ENCODE results near the gene SLITRK1. TPM values are rescaled to one million over a fixed set of nuclear protein-coding genes. Genes with fewer than 3 reads are reported as not detected.

SLITRK1 gene
- total and polyA plus RNA-seq, 10 donors, result 0.02 TPM; not detected in 9

DNA sequence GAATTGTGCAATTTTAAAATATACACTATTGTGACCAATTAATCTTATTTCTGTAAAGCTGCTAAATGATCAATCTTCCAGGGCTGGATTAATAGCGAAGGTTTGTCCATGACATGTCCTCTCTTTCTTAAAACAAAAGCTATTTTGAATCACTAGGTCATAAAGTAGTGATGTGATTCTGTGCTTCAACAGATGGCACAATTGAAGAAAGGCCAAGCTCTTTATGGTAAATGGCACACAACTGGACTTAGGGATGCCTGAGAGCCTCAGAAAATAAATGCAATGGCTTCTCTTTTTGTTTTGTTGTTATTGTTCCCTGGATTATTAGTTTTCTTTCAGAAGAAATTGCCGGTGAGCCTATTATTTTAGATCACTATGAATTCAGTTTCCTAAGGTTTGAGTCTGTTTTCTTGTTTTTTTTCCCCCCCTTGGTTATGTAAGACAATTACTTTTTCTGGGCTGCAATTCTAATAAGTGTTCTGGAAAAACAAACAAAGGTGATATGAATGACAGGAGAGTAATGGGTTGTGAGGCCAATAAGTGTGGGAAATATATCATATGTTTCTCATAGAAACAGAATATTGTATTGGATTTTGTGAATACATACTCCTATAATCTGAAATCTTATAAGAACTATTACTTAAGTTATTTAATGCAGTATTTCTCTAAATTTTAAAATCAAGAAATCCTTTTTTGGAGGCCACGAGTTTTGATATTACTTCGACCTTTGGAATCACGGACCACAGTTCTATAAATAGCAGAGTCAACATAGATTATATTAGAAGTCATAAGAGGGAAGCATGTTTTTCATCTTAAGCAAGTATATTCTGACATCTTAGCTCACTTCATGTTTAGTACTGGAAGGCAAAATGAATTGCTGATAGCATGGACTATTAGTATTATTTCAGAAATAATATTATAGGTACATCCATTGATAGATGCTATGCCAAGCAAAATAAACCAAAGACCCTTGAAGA, 16.8 kb downstream of the SLITRK1 start:
- 76 to 89% (median 81%) methylated on average over 5 of the region's 5 CpGs for WGBS, 5 donors

DNA sequence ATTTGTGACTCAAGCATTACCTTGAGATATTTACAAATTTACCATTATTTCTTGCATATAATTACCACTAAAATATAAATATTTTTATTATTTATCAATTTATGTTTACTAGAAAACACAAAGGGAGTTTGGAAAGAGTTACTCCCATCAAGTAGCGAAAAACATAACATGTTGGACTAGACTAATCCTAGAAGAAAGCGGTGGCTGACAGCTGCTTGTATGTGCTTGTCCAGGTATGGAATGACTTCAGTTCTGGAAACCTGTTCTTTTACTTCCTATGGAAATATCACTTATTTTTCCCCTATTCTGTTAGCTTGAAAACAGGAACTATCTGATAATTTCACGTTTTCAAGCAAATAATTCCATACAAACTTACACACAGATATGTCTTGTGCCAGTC, 28.5 kb downstream of the SLITRK1 start:
- Histone ChIP-seq H3K4me1 (no peaks in the 10 kb centered on the region), H3K4me3 (no peak overlapping the region)
- 68 to 83% (median 70%) methylated on average over 3 of the region's 3 CpGs for WGBS, 5 donors

More for the DNA sequence above, 16.8 kb downstream of the SLITRK1 start:
- Histone ChIP-seq H3K4me1 (no peaks in the 10 kb centered on the region), H3K9me3 (no peaks in the 10 kb centered on the region), H3K4me3 (no peak overlapping the region), H3K27me3 (replicated peaks in 1 of 7) (no peaks in the 10 kb centered on the region), H3K27ac (no peak overlapping the region), H3K36me3 (no peaks in the 10 kb centered on the region)
- DNase-seq, result no peak
- intact Hi-C loops (cut with DNase I; ENCODE audit: low total_unique reads), result no loop called here
- TF ChIP-seq POLR2AphosphoS5 (IDR thresholded peaks at IDR 0.05) (no peak), POLR2A (IDR thresholded peaks at IDR 0.05) (no peak)
- TF ChIP-seq, protein P1, sequence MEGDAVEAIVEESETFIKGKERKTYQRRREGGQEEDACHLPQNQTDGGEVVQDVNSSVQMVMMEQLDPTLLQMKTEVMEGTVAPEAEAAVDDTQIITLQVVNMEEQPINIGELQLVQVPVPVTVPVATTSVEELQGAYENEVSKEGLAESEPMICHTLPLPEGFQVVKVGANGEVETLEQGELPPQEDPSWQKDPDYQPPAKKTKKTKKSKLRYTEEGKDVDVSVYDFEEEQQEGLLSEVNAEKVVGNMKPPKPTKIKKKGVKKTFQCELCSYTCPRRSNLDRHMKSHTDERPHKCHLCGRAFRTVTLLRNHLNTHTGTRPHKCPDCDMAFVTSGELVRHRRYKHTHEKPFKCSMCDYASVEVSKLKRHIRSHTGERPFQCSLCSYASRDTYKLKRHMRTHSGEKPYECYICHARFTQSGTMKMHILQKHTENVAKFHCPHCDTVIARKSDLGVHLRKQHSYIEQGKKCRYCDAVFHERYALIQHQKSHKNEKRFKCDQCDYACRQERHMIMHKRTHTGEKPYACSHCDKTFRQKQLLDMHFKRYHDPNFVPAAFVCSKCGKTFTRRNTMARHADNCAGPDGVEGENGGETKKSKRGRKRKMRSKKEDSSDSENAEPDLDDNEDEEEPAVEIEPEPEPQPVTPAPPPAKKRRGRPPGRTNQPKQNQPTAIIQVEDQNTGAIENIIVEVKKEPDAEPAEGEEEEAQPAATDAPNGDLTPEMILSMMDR (IDR thresholded peaks at IDR 0.05 in 8 of 11, conservative IDR thresholded peaks at IDR 0.05 in 3 of 11), result no peak

DNA sequence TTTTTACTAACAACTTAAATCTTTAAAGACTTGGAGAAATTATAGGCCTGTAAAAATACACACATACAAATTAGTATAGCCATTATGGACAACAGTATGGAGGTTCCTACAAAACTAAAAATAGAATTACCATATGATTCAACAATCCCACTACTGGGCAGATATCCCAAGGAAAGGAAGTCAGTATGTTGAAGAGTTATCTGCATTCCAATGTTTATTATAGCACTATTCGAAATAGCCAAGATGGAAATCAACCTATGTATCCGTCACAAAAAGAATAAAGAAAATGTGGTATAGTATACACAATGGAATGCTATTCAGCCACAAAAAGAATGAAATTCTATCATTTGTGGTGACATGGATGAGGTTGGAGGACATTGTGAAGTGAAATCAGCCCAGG, 37.2 kb downstream of the SLITRK1 start:
- Histone ChIP-seq H3K4me3 (no peak overlapping the region), H3K36me3 (no peaks in the 10 kb centered on the region), H3K27ac (no peak overlapping the region), H3K4me1 (no peaks in the 10 kb centered on the region), H3K9me3 (peaks cover 0 to 4% (median 0%) of the 10 kb centered on the region in 8 donors), H3K27me3 (replicated peaks in 1 of 7) (no peaks in the 10 kb centered on the region)
- TF ChIP-seq POLR2A (IDR thresholded peaks at IDR 0.05), result no peak
- TF ChIP-seq POLR2AphosphoS5 (IDR thresholded peaks at IDR 0.05), result no peak
- TF ChIP-seq, protein P1 (IDR thresholded peaks at IDR 0.05 in 8 of 11, conservative IDR thresholded peaks at IDR 0.05 in 3 of 11), result no peak
- intact Hi-C loops (cut with DNase I; ENCODE audit: low total_unique reads), result no loop called here
- no peak for DNase-seq
- WGBS, 5 donors, result 81 to 93% (median 88%) methylated on average over 2 of the region's 2 CpGs

More for the DNA sequence above, 28.5 kb downstream of the SLITRK1 start:
- Histone ChIP-seq H3K9me3 (peaks cover 0 to 4% (median 0%) of the 10 kb centered on the region in 8 donors), H3K27me3 (replicated peaks in 1 of 7) (no peaks in the 10 kb centered on the region), H3K27ac (no peak overlapping the region), H3K36me3 (no peaks in the 10 kb centered on the region)
- intact Hi-C loops (cut with DNase I; ENCODE audit: low total_unique reads), result no loop called here
- no peak for DNase-seq
- TF ChIP-seq POLR2AphosphoS5 (IDR thresholded peaks at IDR 0.05) (no peak), POLR2A (IDR thresholded peaks at IDR 0.05) (no peak)
- TF ChIP-seq, protein P1 (IDR thresholded peaks at IDR 0.05 in 8 of 11, conservative IDR thresholded peaks at IDR 0.05 in 3 of 11), result no peak

DNA sequence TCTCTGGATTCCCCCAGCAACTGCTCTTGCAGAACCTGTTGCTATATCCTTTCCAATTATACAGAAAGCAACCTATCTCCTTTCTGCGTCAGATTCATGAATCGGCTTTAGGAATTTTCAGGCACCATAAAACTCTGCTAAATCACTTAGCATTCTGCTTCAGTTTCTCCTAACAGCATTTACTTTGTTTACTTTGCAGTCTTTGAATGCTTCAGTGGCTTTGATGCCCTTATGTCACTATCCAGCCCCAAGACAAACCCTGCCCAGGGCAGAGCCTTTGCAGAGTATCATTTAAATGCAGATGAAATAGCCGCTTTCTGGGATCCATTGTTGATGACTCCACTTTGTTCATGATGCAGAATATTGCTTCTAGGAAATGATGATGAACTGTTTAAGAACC, 43.1 kb downstream of the SLITRK1 start:
- TF ChIP-seq, protein P1 (IDR thresholded peaks at IDR 0.05 in 8 of 11, conservative IDR thresholded peaks at IDR 0.05 in 3 of 11), result no peak
- no peak for TF ChIP-seq POLR2AphosphoS5 (IDR thresholded peaks at IDR 0.05)
- TF ChIP-seq POLR2A (IDR thresholded peaks at IDR 0.05), result no peak
- Histone ChIP-seq H3K27me3 (replicated peaks in 1 of 7) (no peaks in the 10 kb centered on the region), H3K27ac (no peak overlapping the region), H3K36me3 (no peaks in the 10 kb centered on the region), H3K4me1 (no peaks in the 10 kb centered on the region), H3K9me3 (no peaks in the 10 kb centered on the region), H3K4me3 (no peak overlapping the region)
- intact Hi-C loops (cut with DNase I; ENCODE audit: low total_unique reads), result no loop called here
- WGBS, 5 donors, result 76 to 90% (median 82%) methylated on average over 3 of the region's 3 CpGs
- no peak for DNase-seq

Data from spleen (tissue), 11 donors.